ENCODE data around the gene VEGFC.

VEGFC gene

GRCh38 chr4:176708771-176709311, 83.9 kb downstream of the VEGFC start:
- no peaks in the 10 kb centered on the region for H4K20me1 ChIP-seq (ENCODE audit: insufficient read depth, low read length, poor library complexity, severe bottlenecking)
- no peaks in the 10 kb centered on the region for H3K36me3 ChIP-seq (ENCODE audit: insufficient read depth, low read length)
- no peaks in the 10 kb centered on the region for H3K9me2 ChIP-seq (replicated peaks; ENCODE audit: low read depth, low read length)
- no peaks in the 10 kb centered on the region for H3F3A ChIP-seq (ENCODE audit: low read depth)
- H3K4me3 ChIP-seq (ENCODE audit: low read length, poor library complexity, severe bottlenecking) = no peak overlapping the region
- no peaks in the 10 kb centered on the region for H3K79me2 ChIP-seq (ENCODE audit: insufficient read depth, low read length)
- H2AFZ ChIP-seq (ENCODE audit: low read length) = no peak overlapping the region
- TF ChIP-seq CTCF (conservative IDR thresholded peaks at IDR 0.05; ENCODE audit: low read length) (no peak), EZH2phosphoT487 (IDR thresholded peaks at IDR 0.05; ENCODE audit: borderline replicate concordance) (no peak)
- no peak overlapping the region for H3K9ac ChIP-seq (ENCODE audit: low read depth, low read length, poor library complexity, severe bottlenecking)
- no peaks in the 10 kb centered on the region for H3K27me3 ChIP-seq (ENCODE audit: insufficient read depth, low read length, poor library complexity, severe bottlenecking)
- H3K4me2 ChIP-seq (ENCODE audit: low read depth, low read length, poor library complexity, severe bottlenecking) = no peak overlapping the region
- no peaks in the 10 kb centered on the region for H3K9me3 ChIP-seq (ENCODE audit: insufficient read depth, low read depth, low read length)
- H3K4me1 ChIP-seq (ENCODE audit: insufficient read depth, low read length, poor library complexity, severe bottlenecking) = no peaks in the 10 kb centered on the region

GRCh38 chr4:176690716-176691115, 102.0 kb downstream of the VEGFC start:
- Histone ChIP-seq H3K9ac (ENCODE audit: low read depth, low read length, poor library complexity, severe bottlenecking) (no peak overlapping the region), H3K4me3 (ENCODE audit: low read length, poor library complexity, severe bottlenecking) (no peak overlapping the region), H2AFZ (ENCODE audit: low read length) (no peak overlapping the region), H3K36me3 (ENCODE audit: insufficient read depth, low read length) (no peaks in the 10 kb centered on the region), H3F3A (ENCODE audit: low read depth) (no peaks in the 10 kb centered on the region), H3K9me3 (ENCODE audit: insufficient read depth, low read depth, low read length) (no peaks in the 10 kb centered on the region), H4K20me1 (ENCODE audit: insufficient read depth, low read length, poor library complexity, severe bottlenecking) (no peaks in the 10 kb centered on the region), H3K79me2 (ENCODE audit: insufficient read depth, low read length) (no peaks in the 10 kb centered on the region), H3K4me1 (ENCODE audit: insufficient read depth, low read length, poor library complexity, severe bottlenecking) (no peaks in the 10 kb centered on the region), H3K9me2 (replicated peaks; ENCODE audit: low read depth, low read length) (no peaks in the 10 kb centered on the region), H3K27me3 (ENCODE audit: insufficient read depth, low read length, poor library complexity, severe bottlenecking) (no peaks in the 10 kb centered on the region), H3K4me2 (ENCODE audit: low read depth, low read length, poor library complexity, severe bottlenecking) (no peak overlapping the region)
- TF ChIP-seq CTCF (conservative IDR thresholded peaks at IDR 0.05; ENCODE audit: low read length) (no peak), EZH2phosphoT487 (IDR thresholded peaks at IDR 0.05; ENCODE audit: borderline replicate concordance) (no peak)

- no peak for TF ChIP-seq EZH2phosphoT487 (IDR thresholded peaks at IDR 0.05; ENCODE audit: borderline replicate concordance)
- TF ChIP-seq CTCF (conservative IDR thresholded peaks at IDR 0.05; ENCODE audit: low read length) = no peak
- H3K4me1 ChIP-seq (ENCODE audit: insufficient read depth, low read length, poor library complexity, severe bottlenecking) = no peaks in the 10 kb centered on the region
- H3K27me3 ChIP-seq (ENCODE audit: insufficient read depth, low read length, poor library complexity, severe bottlenecking) = no peaks in the 10 kb centered on the region
- H3F3A ChIP-seq (ENCODE audit: low read depth) = no peaks in the 10 kb centered on the region
- H3K9me3 ChIP-seq (ENCODE audit: insufficient read depth, low read depth, low read length) = no peaks in the 10 kb centered on the region
- no peaks in the 10 kb centered on the region for H3K9me2 ChIP-seq (replicated peaks; ENCODE audit: low read depth, low read length)
- H2AFZ ChIP-seq (ENCODE audit: low read length) = no peak overlapping the region
- H4K20me1 ChIP-seq (ENCODE audit: insufficient read depth, low read length, poor library complexity, severe bottlenecking) = no peaks in the 10 kb centered on the region
- no peak overlapping the region for H3K9ac ChIP-seq (ENCODE audit: low read depth, low read length, poor library complexity, severe bottlenecking)
- H3K4me3 ChIP-seq (ENCODE audit: low read length, poor library complexity, severe bottlenecking) = no peak overlapping the region
- H3K36me3 ChIP-seq (ENCODE audit: insufficient read depth, low read length) = no peaks in the 10 kb centered on the region
- no peaks in the 10 kb centered on the region for H3K79me2 ChIP-seq (ENCODE audit: insufficient read depth, low read length)
- no peak overlapping the region for H3K4me2 ChIP-seq (ENCODE audit: low read depth, low read length, poor library complexity, severe bottlenecking)
Measured at GRCh38 chr4:176680668-176681180, 112.0 kb downstream of the VEGFC start.
